ENCODE data around the gene TSPEAR.
"Not testable (repeated sequence)": the region's sequence is repeated elsewhere in the genome, so short reads cannot be mapped to it uniquely, and the experiment has no call there.

TSPEAR gene

DNA sequence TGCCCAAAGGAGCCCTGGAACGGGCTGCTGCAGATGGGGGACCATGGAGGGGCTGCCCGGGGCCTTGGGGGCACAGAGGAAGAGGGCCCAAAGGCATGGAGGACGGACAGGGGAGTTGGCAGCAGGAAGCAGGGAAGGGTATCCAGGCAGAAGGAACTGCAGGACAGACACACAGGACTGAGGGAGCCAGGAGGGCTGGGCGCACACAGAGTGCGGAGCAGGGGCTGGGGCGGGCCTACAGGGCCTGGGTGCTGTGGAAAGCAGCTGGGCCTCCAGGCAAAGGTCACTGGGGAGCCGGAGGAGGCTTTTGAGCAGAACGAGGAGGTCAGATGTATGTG is 199.5 kb downstream of the TSPEAR start:
- DNase-seq: no peak

DNA sequence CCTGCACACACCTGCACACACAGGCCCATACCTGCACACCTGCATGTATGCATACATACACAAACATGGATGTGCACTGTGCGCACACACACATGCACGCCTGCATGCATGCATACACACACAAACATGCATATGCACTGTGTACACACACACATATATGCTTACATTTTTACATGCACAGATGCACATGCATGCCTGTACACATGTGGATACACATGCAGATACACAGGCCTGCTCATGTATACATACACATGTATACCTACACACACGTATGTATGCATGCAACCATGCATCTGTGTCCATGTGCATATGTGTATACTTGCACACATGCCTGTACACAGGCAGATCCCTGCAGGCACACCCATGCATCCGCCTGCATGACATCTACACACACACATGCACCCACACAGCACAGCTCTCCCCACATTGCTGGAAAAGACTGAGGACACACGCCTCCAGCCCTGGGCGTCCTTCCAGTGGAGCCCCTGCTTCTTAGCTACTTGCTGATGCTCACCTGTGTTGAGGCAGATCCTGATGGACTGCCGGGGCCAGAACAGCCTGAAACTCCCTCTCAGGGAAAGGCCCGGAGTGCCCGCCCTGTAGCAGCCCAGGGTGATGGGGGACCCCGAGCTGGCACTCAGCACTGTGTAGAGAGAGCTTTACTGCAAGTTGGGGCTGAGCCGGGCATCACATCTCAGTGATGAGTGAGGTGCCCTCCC is 200.0 kb downstream of the TSPEAR start:
- no peak for DNase-seq

GRCh38 chr21:44510508-44511218 is 200.7 kb downstream of the TSPEAR start:
- DNase-seq: peak; percentile 82

- DNase-seq: no peak
Observed at GRCh38 chr21:44510109-44510507, 201.3 kb downstream of the TSPEAR start.

- DNase-seq: no peak
Observed at GRCh38 chr21:44509539-44509938, 201.8 kb downstream of the TSPEAR start.

DNA sequence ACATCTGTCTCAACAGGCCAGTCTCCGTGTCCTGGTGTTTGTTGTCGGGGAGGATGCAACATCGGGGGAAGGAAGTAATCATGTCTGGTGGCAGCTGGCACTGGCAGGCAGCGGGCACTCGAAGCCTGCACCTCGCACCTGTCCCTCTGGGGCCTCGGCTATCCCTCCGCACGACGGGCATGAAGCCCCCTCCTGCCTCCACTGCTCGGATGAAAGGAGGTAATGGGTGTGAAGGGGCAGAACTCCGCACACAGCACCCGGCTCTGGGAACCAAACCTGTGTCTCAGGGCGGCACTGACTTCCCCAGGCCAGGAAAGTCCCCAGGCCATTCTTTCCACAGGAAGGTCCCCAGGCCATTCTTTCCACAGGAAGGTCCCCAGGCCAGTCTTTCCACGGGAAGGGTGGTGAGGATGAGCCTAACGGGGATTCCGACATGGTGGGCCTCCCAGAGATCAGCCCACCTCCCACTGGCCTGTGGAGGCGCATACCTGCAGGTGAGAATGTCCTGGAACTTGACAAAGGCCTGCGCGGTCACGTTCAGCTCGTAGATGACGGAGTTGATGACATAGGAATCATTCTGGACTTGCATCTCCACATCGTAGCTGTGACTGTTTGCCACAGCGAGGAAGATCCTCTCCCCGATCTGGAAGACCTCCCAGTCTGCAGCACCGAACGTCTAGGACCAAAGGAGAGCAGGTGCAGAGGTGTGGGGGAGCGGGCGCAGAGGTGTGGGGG is 202.5 kb downstream of the TSPEAR start:
- no peak for DNase-seq

DNA sequence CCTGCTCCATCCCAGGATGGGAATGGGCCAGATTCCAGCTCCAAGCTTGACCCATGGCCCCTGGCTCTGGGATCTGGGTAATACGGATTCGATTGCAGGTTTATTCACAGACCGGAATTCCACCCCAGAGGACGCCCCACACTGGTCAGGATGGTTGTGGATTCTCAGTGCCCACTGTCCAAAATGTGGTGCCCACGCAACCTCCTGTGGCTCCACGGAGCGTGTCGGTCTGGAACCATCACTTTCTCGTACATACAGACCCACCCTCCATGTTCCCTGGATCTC is 203.0 kb downstream of the TSPEAR start:
- DNase-seq: no peak

- DNase-seq: no peak
Observed at GRCh38 chr21:44507673-44508425, 203.5 kb downstream of the TSPEAR start.

GRCh38 chr21:44506279-44507255 is 204.8 kb downstream of the TSPEAR start:
- no peak for DNase-seq

DNA sequence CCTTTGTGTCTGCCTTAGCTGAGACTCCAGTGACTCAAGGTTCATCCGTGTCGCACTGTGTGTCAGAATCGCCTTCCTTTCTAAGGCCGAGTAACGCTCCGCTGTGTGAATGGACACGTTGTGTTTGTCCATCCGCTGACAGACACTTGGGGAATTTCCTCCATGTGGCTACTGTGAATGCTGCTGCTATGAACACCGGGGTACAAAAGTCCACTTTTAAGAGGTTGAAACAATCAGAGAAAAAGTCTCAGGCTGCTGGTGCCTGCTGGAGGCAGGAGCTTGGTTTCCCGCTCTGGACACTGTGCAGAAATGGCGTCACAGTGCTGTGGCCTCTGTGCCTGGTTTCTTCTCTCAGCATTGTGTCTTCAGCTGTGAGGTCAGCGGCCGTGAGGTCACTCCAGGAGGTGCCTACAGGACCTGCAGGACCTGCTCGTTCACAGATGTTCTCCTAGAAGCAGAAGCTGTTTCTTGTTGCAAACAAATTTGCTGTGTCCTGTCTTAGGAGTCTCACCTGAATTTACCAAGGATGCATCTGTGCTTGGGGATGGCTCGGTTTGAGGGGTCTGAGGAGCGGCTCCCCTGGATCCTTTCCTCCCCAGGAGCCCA is 205.6 kb downstream of the TSPEAR start:
- DNase-seq: no peak

DNA sequence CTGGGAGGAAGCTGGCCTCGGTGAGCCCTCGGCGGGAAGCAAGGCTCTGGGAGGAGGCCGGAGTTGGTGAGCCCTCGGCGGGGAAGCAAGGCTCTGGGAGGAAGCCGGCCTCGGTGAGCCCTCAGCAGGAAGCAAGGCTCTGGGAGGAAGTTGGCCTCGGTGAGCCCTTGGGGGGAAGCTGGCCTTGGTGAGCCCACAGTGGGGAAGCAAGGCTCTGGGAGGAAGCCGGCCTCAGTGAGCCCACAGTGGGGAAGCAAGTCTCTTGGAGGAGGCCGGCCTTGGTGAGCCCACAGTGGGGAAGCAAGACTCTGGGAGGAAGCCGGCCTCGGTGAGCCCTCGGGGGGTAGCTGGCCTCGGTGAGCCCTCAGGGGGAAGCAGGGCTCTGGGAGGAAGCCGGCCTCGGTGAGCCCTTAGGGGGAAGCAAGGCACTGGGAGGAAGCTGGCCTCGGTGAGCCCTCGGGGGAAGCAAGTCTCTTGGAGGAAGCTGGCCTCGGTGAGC is 207.4 kb downstream of the TSPEAR start:
- DNase-seq: no peak

GRCh38 chr21:44503006-44503889 is 208.1 kb downstream of the TSPEAR start:
- not testable (repeated sequence) for DNase-seq

DNA sequence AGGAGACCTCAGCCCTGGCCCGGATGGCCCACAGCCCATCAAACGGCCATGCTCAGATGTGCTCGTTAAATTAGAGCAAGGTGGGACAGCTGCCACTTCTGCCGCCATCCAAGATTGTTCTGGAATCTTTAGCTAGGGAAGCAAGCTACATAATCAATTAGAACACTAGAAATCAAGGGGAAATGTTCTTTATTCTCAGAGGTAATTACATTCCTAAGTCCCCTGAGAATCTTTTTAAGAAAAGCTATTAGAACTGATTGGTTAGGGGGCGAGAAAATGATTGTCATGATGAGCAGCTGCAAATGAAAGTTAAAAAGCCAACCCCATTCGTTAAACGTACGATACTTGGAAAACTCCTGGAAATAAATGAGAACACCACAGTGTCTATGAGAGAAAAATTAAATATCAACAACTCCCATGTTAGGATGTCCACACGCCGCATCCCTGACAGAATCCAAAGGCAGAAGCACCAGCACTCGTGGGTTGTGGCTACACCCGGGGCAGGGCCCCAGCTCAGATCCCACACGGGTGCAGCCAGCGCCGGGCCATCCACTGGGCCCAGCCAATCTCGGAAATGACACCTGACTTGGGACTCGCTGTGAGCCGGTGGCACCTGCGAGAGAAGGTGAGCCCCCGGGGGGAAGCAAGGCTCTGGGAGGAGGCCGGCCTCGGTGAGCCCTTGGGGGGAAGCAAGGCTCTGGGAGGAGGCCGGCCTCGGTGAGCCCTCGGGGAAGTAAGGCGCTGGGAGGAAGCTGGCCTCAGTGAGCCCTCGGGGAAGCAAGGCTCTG is 209.0 kb downstream of the TSPEAR start:
- DNase-seq: no peak

GRCh38 chr21:44500111-44500510 is 211.3 kb downstream of the TSPEAR start:
- no peak for DNase-seq

GRCh38 chr21:44499631-44500030 is 211.7 kb downstream of the TSPEAR start:
- DNase-seq: no peak

DNA sequence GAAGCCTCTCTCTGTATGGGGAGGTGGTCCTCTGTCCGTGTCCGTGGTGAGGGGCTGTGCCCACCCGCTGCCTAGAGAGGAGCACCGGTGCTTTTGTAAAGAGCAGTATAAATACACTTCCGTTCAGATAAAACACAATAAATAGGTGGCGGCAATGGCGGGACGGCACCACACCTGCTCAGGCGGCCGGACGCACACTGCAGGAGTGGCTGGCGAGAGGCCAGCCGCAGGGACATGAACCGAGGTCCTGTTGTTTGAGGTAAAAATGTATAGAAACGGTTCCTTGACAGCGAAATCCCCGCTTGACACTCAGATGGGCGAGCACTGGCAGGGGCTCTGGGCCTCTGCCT is 212.2 kb downstream of the TSPEAR start:
- DNase-seq: no peak

GRCh38 chr21:44498280-44499210 is 212.8 kb downstream of the TSPEAR start:
- no peak for DNase-seq

GRCh38 chr21:44497703-44498126 is 213.7 kb downstream of the TSPEAR start:
- no peak for DNase-seq

All from stimulated activated CD4-positive, alpha-beta T cell treated with anti-CD3 and anti-CD28 coated beads, Interleukin-4, amount 100 ng/mL, for 1 hour (primary cell).